ENCODE data around the gene SYNE1. TPM values are rescaled to one million over a fixed set of nuclear protein-coding genes. Genes with fewer than 3 reads are reported as not detected.

The SYNE1 gene
- total RNA-seq, 1 donor from 2014 or later: 316 TPM

GRCh38 chr6:152127432-152128165 lies 509.6 kb downstream of the SYNE1 start:
- no peak for DNase-seq

- DNase-seq: no peak
Observed at GRCh38 chr6:152124429-152125074, 512.6 kb downstream of the SYNE1 start.

DNA sequence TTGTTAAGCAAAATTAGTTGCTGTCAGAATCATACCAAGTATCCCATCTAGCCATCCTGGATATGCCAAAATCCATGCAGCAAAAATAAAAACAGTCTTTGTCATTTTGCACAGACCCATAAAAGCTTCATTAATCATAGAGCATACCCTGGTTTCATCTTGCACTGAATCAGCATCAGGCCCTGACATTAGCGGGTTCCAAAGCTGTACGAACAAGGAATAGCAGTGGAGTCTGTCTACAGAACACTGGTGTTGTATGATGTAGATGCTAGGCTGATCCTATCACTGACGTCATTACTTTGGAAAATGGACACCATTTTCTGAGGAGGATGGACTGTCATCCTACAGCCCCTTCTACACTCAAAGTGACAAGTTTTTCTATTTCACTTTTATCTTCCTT lies 514.1 kb downstream of the SYNE1 start:
- no peak for DNase-seq

DNA sequence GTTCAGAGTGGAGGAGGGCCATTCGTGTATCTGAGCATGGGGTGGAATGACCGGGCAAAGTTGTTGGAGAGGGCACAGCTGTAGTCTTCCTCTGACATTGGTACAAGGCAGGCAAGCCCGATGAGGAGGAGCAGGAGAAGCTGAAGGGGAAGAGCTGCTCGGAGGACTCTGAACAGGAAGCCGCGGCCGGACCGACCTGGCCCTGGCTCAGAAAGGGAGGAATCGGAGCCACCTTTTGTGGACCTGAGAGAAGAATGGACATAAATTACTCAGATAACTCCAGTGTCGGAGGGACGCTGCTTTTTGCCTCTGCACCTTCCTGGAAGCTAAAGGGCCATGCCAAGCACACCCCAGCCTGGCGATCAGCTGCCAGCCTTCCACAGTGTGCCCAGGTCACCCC lies 514.7 kb downstream of the SYNE1 start:
- DNase-seq: no peak

- no peak for DNase-seq
Observed at GRCh38 chr6:152121910-152122309, 515.3 kb downstream of the SYNE1 start.

GRCh38 chr6:152119831-152120230 lies 517.3 kb downstream of the SYNE1 start:
- no peak for DNase-seq

- DNase-seq: no peak
Observed at GRCh38 chr6:152118678-152119077, 518.5 kb downstream of the SYNE1 start.

- no peak for DNase-seq
Observed at GRCh38 chr6:152118224-152118623, 518.9 kb downstream of the SYNE1 start.

DNA sequence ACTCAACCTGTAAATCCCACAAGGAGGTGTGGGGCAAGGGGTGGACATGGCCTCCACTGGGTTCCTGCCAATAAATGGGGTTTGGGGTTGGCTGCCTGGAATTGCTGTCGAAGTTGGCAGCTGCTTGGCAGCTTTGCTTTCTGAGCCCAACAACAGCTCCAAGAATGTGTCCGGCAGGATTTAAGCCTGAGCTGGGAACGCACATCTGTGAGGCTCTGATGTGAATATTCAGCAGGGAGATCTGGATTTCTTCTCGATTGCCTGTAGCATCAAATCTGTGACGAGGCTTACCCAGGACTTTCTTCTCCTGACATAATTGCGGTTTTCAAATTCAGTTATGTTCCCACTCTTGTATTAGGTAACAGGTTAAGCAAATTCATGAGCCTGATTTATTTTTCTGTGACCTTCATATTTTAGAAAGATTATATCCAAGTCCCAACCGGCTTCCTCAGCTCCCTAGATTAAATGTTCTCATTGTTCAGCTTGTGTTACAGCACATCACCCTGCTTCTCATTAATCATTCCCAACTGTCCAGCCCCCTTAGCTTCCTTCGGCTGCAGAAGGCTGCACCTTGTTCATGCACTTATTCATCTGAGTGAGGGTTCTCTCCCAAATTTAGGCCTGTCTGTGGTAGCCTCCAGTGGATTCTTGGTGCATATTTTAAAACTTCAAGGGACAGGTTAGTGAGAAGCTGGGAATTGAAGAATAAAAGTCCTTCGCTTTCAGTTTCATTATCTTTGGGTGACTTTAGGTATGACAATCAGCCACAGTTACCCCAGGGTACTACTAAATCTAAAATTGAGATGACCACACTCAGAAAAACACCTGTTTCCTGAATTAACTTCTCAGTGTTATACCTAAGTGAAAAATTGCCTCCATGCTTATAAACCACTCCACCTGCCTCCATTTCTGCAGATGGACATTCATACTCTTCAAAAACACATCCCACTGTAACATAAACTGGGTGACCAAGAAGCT lies 519.7 kb downstream of the SYNE1 start:
- DNase-seq: no peak

DNA sequence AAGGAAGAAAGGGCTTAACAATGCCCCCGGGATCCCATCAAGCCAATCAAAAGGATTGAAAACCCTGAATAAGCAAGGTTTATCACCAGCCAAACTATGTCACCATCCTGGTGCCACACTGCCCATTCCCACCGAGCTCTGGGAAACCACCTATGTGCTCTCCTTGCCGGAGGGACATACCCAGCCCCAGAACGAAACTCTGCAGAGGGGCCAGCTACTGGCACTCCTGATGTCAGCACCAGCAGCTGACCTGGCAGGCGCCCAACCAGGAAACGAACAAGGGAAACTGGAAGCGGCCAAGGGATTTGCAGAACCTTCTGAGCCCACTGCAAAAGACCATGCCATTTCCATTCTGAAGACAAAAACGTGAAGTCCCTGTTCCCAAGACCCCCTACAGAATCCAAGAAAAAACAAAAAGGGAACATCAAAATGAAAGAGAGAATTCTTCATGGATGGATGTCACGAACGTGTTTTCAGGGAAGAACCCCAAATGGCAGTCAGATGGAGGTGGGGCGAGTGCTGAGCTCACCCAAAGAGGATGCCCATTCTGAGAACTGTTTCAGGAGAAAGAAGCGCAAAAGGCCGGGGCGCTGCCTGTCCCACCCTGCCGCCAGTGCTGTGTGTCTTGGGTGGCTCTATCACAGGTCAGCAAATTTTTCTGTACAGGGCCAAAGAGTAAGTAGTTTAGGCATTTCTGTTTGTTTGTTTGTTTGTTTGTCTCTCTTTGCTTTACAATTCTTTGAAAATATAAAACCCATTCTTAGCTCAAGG lies 524.5 kb downstream of the SYNE1 start:
- no peak for DNase-seq

GRCh38 chr6:152110886-152111820 lies 526.0 kb downstream of the SYNE1 start:
- no peak for DNase-seq

DNA sequence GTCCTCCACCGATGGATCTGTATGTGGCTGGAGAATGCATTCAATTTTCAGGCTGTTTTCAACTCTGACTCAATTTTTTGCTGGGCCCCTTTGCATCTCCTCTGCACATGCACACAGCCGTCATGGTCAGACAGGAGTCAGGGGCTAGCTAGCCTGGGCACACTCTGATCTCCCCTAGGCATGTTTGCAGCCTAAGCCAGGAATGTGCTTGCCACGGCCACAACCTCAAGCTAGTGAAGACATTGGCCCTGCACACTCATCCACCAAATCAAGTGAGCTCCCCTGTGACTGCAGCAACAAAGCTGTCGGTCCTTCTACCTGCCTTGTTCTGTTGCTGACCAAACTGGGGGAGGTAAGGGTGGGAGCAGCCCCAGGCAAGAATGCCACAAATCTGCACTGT lies 529.2 kb downstream of the SYNE1 start:
- no peak for DNase-seq

DNA sequence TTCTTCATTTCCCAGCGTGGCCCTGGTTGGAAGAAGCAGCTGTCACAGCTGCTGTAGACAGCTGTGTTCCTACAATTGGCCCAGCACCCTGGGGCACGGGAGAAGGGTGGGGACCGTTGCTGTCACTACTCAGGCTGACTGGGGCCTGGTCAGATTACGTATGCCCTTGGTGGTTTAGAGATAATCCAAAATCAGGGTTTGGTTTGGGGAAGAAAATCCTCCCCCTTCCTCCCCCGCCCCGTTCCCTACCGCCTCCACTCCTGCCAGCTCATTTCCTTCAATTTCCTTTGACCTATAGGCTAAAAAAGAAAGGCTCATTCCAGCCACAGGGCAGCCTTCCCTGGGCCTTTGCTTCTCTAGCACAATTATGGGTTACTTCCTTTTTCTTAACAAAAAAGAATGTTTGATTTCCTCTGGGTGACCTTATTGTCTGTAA lies 537.0 kb downstream of the SYNE1 start:
- DNase-seq: no peak

GRCh38 chr6:152099446-152100182 lies 537.5 kb downstream of the SYNE1 start:
- DNase-seq: no peak

GRCh38 chr6:152098683-152099082 lies 538.5 kb downstream of the SYNE1 start:
- no peak for DNase-seq

GRCh38 chr6:152096863-152097496 lies 540.2 kb downstream of the SYNE1 start:
- DNase-seq: no peak

DNA sequence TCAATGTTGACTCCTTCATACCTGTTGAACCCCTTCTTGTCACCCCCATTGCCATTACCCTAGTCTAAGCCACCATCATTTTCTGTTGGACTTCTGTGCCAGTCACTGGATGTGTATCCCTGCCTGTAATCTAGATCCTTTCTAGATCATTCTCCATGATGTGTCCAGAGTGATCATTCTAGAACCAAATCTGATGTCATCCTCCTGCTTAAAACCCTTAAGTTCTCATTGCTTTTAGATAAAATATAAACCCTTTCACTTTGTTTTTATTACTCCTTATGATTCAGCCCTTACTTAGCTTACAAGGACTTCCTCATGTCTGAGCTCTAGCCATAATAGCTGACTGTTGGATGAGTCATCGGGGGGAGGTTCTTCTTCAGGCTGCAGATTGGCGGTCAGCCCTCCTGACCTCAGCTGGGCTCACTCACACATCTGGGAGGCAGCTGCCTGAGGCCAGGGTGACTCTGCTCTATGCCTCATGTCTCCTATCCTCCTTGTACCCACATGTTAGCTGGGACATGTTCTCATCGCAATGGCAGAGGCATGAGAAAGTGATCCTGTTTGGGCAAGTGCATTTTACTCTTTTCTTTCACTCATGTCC lies 542.1 kb downstream of the SYNE1 start:
- no peak for DNase-seq

GRCh38 chr6:152094276-152094675 lies 542.9 kb downstream of the SYNE1 start:
- DNase-seq: no peak

DNA sequence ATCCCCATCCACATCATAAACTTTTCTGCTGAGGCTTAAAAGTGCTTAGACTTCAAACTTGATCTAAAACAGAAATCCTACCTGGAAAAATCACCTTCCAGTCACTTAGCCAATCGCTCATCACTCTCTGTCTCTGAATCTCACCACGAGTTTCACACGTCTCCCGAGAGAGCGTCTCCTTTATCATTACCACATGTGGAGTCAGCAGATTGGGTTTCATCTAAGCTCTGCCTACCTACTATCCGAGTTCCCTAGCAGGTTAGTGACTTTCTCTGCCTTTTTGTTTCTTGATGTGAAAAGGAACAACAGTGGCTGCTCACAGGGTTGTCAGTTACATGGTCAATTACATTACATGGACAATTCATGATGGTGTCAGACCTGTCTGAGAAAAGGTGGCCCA lies 543.5 kb downstream of the SYNE1 start:
- no peak for DNase-seq

Data from occipital lobe (tissue), 2 donors.